ENCODE data around the gene PPP2R3A. TPM values are rescaled to one million over a fixed set of nuclear protein-coding genes. Genes with fewer than 3 reads are reported as not detected.

PPP2R3A gene
- total RNA-seq (10 to 100 TPM in 6 of 7 donors, 1 to 10 TPM in 1; 9.9 to 17.7 (median 12.5) TPM), polyA plus RNA-seq (1 to 10 TPM; 4.6 to 7.8 TPM)
- long read RNA-seq, donor 1, partial matches to known transcripts, result 40 of 42 reads
- long read RNA-seq, donor 1, other reads (novel, unspliced or antisense), result 1 of 42 reads
- long read RNA-seq, donor 2, full-length matches to known transcripts, result 3 of 3 reads
- long read RNA-seq, donor 2, partial matches to known transcripts, result 0 of 3 reads
- long read RNA-seq, donor 2, other reads (novel, unspliced or antisense), result 0 of 3 reads
- long read RNA-seq, donor 3, full-length matches to known transcripts, result 3 of 8 reads
- long read RNA-seq, donor 3, partial matches to known transcripts, result 3 of 8 reads
- long read RNA-seq, donor 3, other reads (novel, unspliced or antisense), result 2 of 8 reads

GRCh38 chr3:135965506-135966270 lies at the start of gene PPP2R3A:
TSS of gene PPP2R3A (plus strand) at chr3:135965728. CDS start at chr3:136001499, 35,771 bp downstream.
- no peak for TF ChIP-seq POLR2A (IDR thresholded peaks at IDR 0.05)
- no peak for TF ChIP-seq CTCF (IDR thresholded peaks at IDR 0.05)
- TF ChIP-seq EP300 (IDR thresholded peaks at IDR 0.05), result no peak
- Histone ChIP-seq H3K9me3 (no peaks in the 10 kb centered on the region), H3K4me3 (peak within 1 kb of the TSS; percentile 82), H3K27me3 (no peaks in the 10 kb centered on the region), H3K27ac (peak within 1 kb of the TSS; percentile 87 to 92), H3K36me3 (no peaks in the 10 kb centered on the region), H3K4me1 (ENCODE audit: insufficient read depth) (peaks cover 2% of the 10 kb centered on the region)
- intact Hi-C loops (cut with DNase I), result no loop called here
- 0% methylated on average over 59 to 83 of the region's 83 CpGs for WGBS, 3 donors
- DNase-seq, result peak; percentile 88 to 95 (median 92)

GRCh38 chr3:135916310-135916709 lies 49.2 kb upstream of the PPP2R3A start:
- H3K27me3 ChIP-seq, result no peaks in the 10 kb centered on the region
- H3K9me3 ChIP-seq, result no peaks in the 10 kb centered on the region
- TF ChIP-seq EP300 (IDR thresholded peaks at IDR 0.05) (no peak), POLR2A (IDR thresholded peaks at IDR 0.05) (no peak), CTCF (IDR thresholded peaks at IDR 0.05) (no peak)
- intact Hi-C loops (cut with DNase I), result loop anchor here in 3 of 4 donors (5.0 to 10.0 kb wide), 2 partner anchors 126 to 128 kb away; no protein-coding TSS in a partner anchor
- H3K36me3 ChIP-seq, result no peaks in the 10 kb centered on the region
- WGBS, 3 donors, result 65 to 75% (median 70%) methylated on average over 4 of the region's 4 CpGs
- no peaks in the 10 kb centered on the region for H3K4me1 ChIP-seq (ENCODE audit: insufficient read depth)
- DNase-seq, result no peak
- no peak overlapping the region for H3K27ac ChIP-seq
- H3K4me3 ChIP-seq, result no peak overlapping the region

- Histone ChIP-seq H3K9me3 (no peaks in the 10 kb centered on the region), H3K4me3 (no peak overlapping the region), H3K4me1 (ENCODE audit: insufficient read depth) (no peaks in the 10 kb centered on the region), H3K27me3 (no peaks in the 10 kb centered on the region), H3K27ac (no peak overlapping the region), H3K36me3 (no peaks in the 10 kb centered on the region)
- no peak for DNase-seq
- TF ChIP-seq POLR2A (IDR thresholded peaks at IDR 0.05) (no peak), EP300 (IDR thresholded peaks at IDR 0.05) (no peak), CTCF (IDR thresholded peaks at IDR 0.05) (no peak)
- WGBS, 3 donors, result 13 to 26% (median 14%) methylated on average over 3 of the region's 3 CpGs
- intact Hi-C loops (cut with DNase I), result loop anchor here in 3 of 4 donors (5.0 to 10.0 kb wide), 2 partner anchors 125 to 128 kb away; no protein-coding TSS in a partner anchor
Observed at GRCh38 chr3:135917076-135917475, 48.5 kb upstream of the PPP2R3A start.

- Histone ChIP-seq H3K4me1 (ENCODE audit: insufficient read depth) (no peaks in the 10 kb centered on the region), H3K36me3 (no peaks in the 10 kb centered on the region), H3K4me3 (no peak overlapping the region), H3K27me3 (no peaks in the 10 kb centered on the region), H3K27ac (no peak overlapping the region), H3K9me3 (no peaks in the 10 kb centered on the region)
- no peak for TF ChIP-seq POLR2A (IDR thresholded peaks at IDR 0.05)
- intact Hi-C loops (cut with DNase I), result loop anchor here in 3 of 4 donors (5.0 to 10.0 kb wide), 2 partner anchors 124 to 127 kb away; no protein-coding TSS in a partner anchor
- WGBS, 3 donors, result 82 to 87% (median 85%) methylated on average over 8 of the region's 8 CpGs
- DNase-seq, result no peak
Observed at GRCh38 chr3:135917927-135918597, 47.5 kb upstream of the PPP2R3A start.

Measured in ovary (tissue), 10 donors.